GM10266 (cell line): ENCODE results near the gene SLAMF6.

ENCODE experiments used
- DNase-seq: peaks from one replicate; pipeline ENCODE4 v3.0.0; 2012; ENCODE audit errors: extremely low spot score
- CTCF ChIP-seq: IDR thresholded peaks from 2 replicates; pipeline ENCODE4 v1.5.1; 2012; ENCODE audit warnings: mild to moderate bottlenecking, low read depth; ENCODE audit not compliant: control insufficient read depth, insufficient read depth; ENCODE audit errors: missing control alignments

SLAMF6 gene

GRCh38 chr1:160467576-160467975, 55.5 kb downstream of the SLAMF6 start:
- DNase-seq: no peak
- TF ChIP-seq CTCF: no peak

DNA sequence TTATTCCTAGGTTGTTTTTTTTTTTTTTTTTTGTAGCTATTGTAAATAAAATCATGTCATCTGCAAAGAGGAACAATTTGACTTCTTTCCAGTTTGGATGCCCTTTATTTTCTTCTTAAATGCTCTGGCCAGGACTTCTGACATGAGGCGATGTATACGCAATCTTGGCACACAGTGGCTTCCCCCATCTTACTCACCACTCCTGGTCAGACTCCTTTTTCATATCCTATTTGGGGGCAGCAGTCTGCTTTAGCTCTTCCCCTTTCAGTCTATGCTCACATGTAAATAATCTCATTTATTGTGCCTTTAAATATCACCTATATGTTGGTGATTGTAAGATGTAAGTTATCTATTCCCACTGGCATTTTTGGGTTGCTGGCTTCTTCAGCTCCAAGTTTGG, 56.1 kb downstream of the SLAMF6 start:
- no peak for DNase-seq
- TF ChIP-seq CTCF: no peak

DNA sequence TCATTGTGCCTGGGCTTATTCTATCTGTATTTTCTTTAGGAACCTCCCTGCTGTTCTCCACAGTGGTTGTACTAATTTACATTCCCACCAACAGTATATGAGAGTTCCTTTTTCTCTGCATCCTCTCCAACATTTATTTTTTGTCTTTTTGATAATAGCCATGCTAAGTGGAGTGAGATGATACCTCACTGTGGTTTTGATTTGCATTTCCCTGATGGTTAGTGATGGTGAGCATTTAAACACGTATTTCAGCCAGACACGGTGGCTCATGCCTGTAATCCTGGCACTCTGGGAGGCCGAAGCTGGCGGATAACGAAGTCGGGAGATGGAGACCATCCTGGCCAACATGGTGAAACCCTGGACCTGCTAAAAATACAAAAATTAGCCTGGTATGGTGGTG, 57.9 kb downstream of the SLAMF6 start:
- no peak for DNase-seq
- no peak for TF ChIP-seq CTCF

GRCh38 chr1:160460683-160461287, 62.3 kb downstream of the SLAMF6 start:
- TF ChIP-seq CTCF: no peak
- DNase-seq: no peak

DNA sequence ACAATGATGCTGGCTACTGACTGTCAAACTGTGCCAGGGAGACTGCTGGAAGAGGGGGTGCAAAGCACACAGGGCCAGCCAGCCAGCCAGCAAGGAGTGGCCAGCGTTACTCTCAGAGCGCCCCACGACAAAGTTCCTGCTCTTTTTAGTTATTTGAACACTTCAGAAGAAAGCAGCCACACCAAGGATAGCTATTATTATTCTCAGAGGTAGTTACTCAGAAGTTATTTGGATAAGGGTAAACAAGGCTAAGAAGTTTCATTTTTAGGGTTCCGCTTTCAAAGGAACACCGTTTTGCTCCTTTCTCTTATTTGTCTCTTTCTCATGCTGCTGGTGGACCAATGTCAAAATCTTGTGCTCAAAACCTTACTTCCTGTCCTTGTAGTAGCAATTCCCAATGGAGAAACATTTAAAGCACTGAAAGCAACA, 62.8 kb downstream of the SLAMF6 start:
- no peak for TF ChIP-seq CTCF
- no peak for DNase-seq

- no peak for TF ChIP-seq CTCF
- no peak for DNase-seq
Observed at GRCh38 chr1:160459687-160460086, 63.4 kb downstream of the SLAMF6 start.

- DNase-seq: no peak
- TF ChIP-seq CTCF: no peak
Observed at GRCh38 chr1:160459056-160459455, 64.0 kb downstream of the SLAMF6 start.
